HepG2 (cell line): ENCODE results near the gene CACNA1H. TPM values are rescaled to one million over a fixed set of nuclear protein-coding genes. Genes with fewer than 3 reads are reported as not detected.

Experiments used
- AGO1 ChIP-seq: fragments of 200-400 bp; formaldehyde crosslinking; IDR thresholded peaks from 2 replicates; pipeline ENCODE4 v1.6.1; 2017; ENCODE audit warnings: mild to moderate bottlenecking, low read depth, low read length, moderate library complexity; ENCODE audit not compliant: poor library complexity, severe bottlenecking
- AGO2 ChIP-seq: fragments of 200-400 bp; formaldehyde crosslinking; optimal IDR thresholded peaks from 2 replicates; pipeline ENCODE3; 2017; ENCODE audit warnings: mild to moderate bottlenecking, low read depth, low read length, moderate library complexity
- AKAP8 ChIP-seq: sonication (generic); formaldehyde crosslinking; IDR thresholded peaks from 2 replicates; pipeline ENCODE4 v1.5.1; 2020; ENCODE audit warnings: mild to moderate bottlenecking, missing genetic modification reagents
- ARID2 ChIP-seq: sonication (generic); formaldehyde crosslinking; IDR thresholded peaks from 2 replicates; pipeline ENCODE4 v1.8.1; 2022; ENCODE audit warnings: mild to moderate bottlenecking, missing genetic modification reagents, borderline replicate concordance
- CREB1 ChIP-seq, 2 experiments: fragments of 450-650 bp in 1 of 2; IDR thresholded peaks; 2 replicates each; pipeline ENCODE4 v1.6.1; 2016 to 2017; ENCODE audit warnings: control low read depth in 1 of 2, mild to moderate bottlenecking in 1 of 2, missing compliant biosample characterization in 1 of 2, missing genetic modification characterization in 1 of 2
- DR1 ChIP-seq: sonication (generic); formaldehyde crosslinking; IDR thresholded peaks from 2 replicates; pipeline ENCODE4 v1.8.0; 2021; ENCODE audit warnings: mild to moderate bottlenecking, missing genetic modification reagents, inconsistent platforms
- EHMT2 ChIP-seq: fragments of 200-600 bp; sonication (generic); IDR thresholded peaks from 2 replicates; pipeline ENCODE4 v1.7.0; 2017; ENCODE audit warnings: antibody characterized with exemption, low read depth, low read length, borderline replicate concordance
- ETV6 ChIP-seq: sonication (generic); formaldehyde crosslinking; conservative IDR thresholded peaks from 2 replicates; pipeline ENCODE4 v1.4.0; 2020; ENCODE audit warnings: missing genetic modification reagents
- HOXA5 ChIP-seq: sonication (generic); formaldehyde crosslinking; IDR thresholded peaks from 2 replicates; pipeline ENCODE4 v1.4.0; 2020; ENCODE audit warnings: missing genetic modification reagents
- MED13 ChIP-seq: sonication (generic); formaldehyde crosslinking; IDR thresholded peaks from 2 replicates; pipeline ENCODE4 v1.5.0; 2020; ENCODE audit warnings: missing genetic modification reagents
- MIER2 ChIP-seq: IDR thresholded peaks from 2 replicates; pipeline ENCODE4 v1.6.1; 2016; ENCODE audit warnings: missing biosample characterization, missing genetic modification reagents
- PAF1 ChIP-seq: IDR thresholded peaks from 2 replicates; pipeline ENCODE4 v1.6.1; 2016; ENCODE audit warnings: missing genetic modification reagents, missing compliant biosample characterization
- RFXANK ChIP-seq: IDR thresholded peaks from 2 replicates; pipeline ENCODE4 v1.6.1; 2016
- SNAPC5 ChIP-seq: sonication (generic); formaldehyde crosslinking; IDR thresholded peaks from 2 replicates; pipeline ENCODE4 v1.8.1; 2023; ENCODE audit warnings: mild to moderate bottlenecking, missing genetic modification reagents, borderline replicate concordance
- SRF ChIP-seq: IDR thresholded peaks from 2 replicates; pipeline ENCODE4 v1.6.1; 2011; ENCODE audit warnings: mild to moderate bottlenecking, low read depth, low read length, moderate library complexity
- ZBTB44 ChIP-seq: sonication (generic); formaldehyde crosslinking; IDR thresholded peaks from 2 replicates; pipeline ENCODE4 v1.4.0; 2020; ENCODE audit warnings: missing genetic modification reagents
- ZNF232 ChIP-seq: sonication (generic); formaldehyde crosslinking; IDR thresholded peaks from 2 replicates; pipeline ENCODE4 v1.4.0; 2020; ENCODE audit warnings: missing genetic modification reagents, borderline replicate concordance
- ZNF317 ChIP-seq: sonication (generic); formaldehyde crosslinking; IDR thresholded peaks from 2 replicates; pipeline ENCODE4 v1.5.0; 2020; ENCODE audit warnings: mild to moderate bottlenecking, missing genetic modification reagents
- ZNF331 ChIP-seq: sonication (generic); formaldehyde crosslinking; IDR thresholded peaks from 2 replicates; pipeline ENCODE4 v1.4.0; 2020; ENCODE audit warnings: missing genetic modification reagents
- ZNF333 ChIP-seq: sonication (generic); formaldehyde crosslinking; IDR thresholded peaks from 2 replicates; pipeline ENCODE4 v1.4.0; 2020; ENCODE audit warnings: mild to moderate bottlenecking, missing genetic modification reagents, borderline replicate concordance
- ZNF33A ChIP-seq: sonication (generic); formaldehyde crosslinking; IDR thresholded peaks from 2 replicates; pipeline ENCODE4 v1.5.1; 2020; ENCODE audit warnings: missing genetic modification reagents, mild to moderate bottlenecking, moderate library complexity, borderline replicate concordance
- ZNF343 ChIP-seq: sonication (generic); formaldehyde crosslinking; IDR thresholded peaks from 2 replicates; pipeline ENCODE4 v1.4.0; 2020; ENCODE audit warnings: mild to moderate bottlenecking, missing genetic modification reagents
- ZNF552 ChIP-seq: sonication (generic); formaldehyde crosslinking; IDR thresholded peaks from 2 replicates; pipeline ENCODE4 v1.9.0; 2022; ENCODE audit warnings: missing genetic modification reagents, mild to moderate bottlenecking, borderline replicate concordance
- ZNF614 ChIP-seq: IDR thresholded peaks from 2 replicates; pipeline ENCODE4 v1.6.1; 2018; ENCODE audit warnings: missing biosample characterization, missing genetic modification reagents, inconsistent platforms, borderline replicate concordance
- ZNF713 ChIP-seq: sonication (generic); formaldehyde crosslinking; IDR thresholded peaks from 2 replicates; pipeline ENCODE4 v1.4.0; 2020; ENCODE audit warnings: mild to moderate bottlenecking, missing genetic modification reagents
- ZNF724P ChIP-seq: sonication (generic); formaldehyde crosslinking; IDR thresholded peaks from 2 replicates; pipeline ENCODE4 v1.8.0; 2022; ENCODE audit warnings: missing genetic modification reagents, borderline replicate concordance
- ZNF773 ChIP-seq: sonication (generic); formaldehyde crosslinking; IDR thresholded peaks from 2 replicates; pipeline ENCODE4 v1.4.0; 2020; ENCODE audit warnings: missing genetic modification reagents, borderline replicate concordance
- ZSCAN25 ChIP-seq: sonication (generic); formaldehyde crosslinking; IDR thresholded peaks from 2 replicates; pipeline ENCODE4 v1.8.0; 2022; ENCODE audit warnings: mild to moderate bottlenecking, missing genetic modification reagents
- ZSCAN9 ChIP-seq: IDR thresholded peaks from 2 replicates; pipeline ENCODE4 v1.6.1; 2016; ENCODE audit warnings: borderline replicate concordance
- polyA plus RNA-seq, 8 experiments: library from polyadenylated mRNA; depleted of rRNA in 3 of 8; stranded (reverse) in 7 of 8; unstranded in 1 of 8; fragments of >200 nt; fragmentation: Illumina TruSeq in 4 of 8; extraction: Trizol in 4 of 8; gene quantifications; 2 replicates each; pipeline versions ENCODE4 v1.2.1 to v1.2.3, GENCODE V29; 2011 to 2016; ENCODE audit warnings: low read depth in 4 of 8, missing spikeins in 1 of 8, mixed read lengths in 1 of 8; ENCODE audit not compliant: insufficient read depth in 1 of 8
- total RNA-seq, 5 experiments: library from RNA; depleted of rRNA; stranded (reverse); fragments of >200 nt; fragmentation: Illumina TruSeq; extraction: Trizol; gene quantifications; 2 replicates each; pipeline ENCODE4 v1.2.3, GENCODE V29; 2016; ENCODE audit warnings: low read depth in 1 of 5
- TF ChIP-seq, protein P1 (sequence below): sonication (generic); formaldehyde crosslinking; IDR thresholded peaks from 2 replicates; pipeline ENCODE4 v1.9.0; 2022; ENCODE audit warnings: missing genetic modification reagents, mild to moderate bottlenecking, borderline replicate concordance

Gene CACNA1H
- total and polyA plus RNA-seq, 2 of the 13 experiments (the other 11 are each of a cell fraction or from before 2014, with no cell fraction given): 0.40 to 1.8 TPM

DNA sequence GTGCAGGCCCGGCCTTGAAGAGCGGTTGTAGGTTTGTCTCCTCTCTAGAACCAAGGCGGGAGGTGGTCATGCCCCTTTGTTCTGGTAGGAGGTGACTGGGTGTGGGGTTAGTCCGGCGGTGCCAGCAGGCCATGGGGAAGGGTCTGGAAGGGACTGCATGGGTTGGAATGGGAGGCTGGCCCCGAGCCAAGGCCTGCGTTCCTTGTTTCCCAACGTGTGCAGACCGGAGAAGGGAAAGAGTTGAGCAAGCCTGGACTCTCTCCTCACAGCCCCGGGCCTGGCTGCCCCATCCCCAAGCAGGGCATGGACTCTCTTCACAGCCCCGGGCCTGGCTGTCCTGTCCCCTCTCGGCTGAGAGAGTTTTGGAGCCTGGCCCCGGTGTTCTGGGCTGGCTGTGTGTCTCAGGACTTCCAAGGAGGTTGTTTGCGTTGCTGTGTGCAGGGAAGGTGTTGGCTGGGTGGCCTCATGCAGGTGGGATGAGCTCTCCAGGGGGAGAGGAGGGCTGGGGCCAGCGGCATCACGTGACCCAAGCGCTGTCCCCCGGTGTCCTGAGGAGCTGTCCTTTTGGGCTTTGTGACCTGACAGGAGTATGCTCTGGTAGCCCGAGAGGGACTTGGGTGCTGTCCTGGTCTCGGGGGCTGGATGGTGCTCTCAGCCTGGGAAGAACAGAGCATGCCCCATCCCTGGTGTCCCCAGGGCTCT is 2.6 kb downstream of the CACNA1H start (continued):
- TF ChIP-seq CREB1 (IDR thresholded peaks at IDR 0.05): no peak
- TF ChIP-seq CREB1 (CRISPR knock-in tag; IDR thresholded peaks at IDR 0.05): no peak
- TF ChIP-seq ETV6 (CRISPR knock-in tag): no peak
- TF ChIP-seq ZNF773 (CRISPR knock-in tag): no peak
- no peak for TF ChIP-seq SRF
- no peak for TF ChIP-seq ZSCAN9 (CRISPR knock-in tag)
- TF ChIP-seq ARID2 (CRISPR knock-in tag): no peak
- TF ChIP-seq MED13: no peak
- TF ChIP-seq PAF1 (CRISPR knock-in tag): no peak
- no peak for TF ChIP-seq RFXANK
- no peak for TF ChIP-seq ZBTB44
- no peak for TF ChIP-seq ZNF33A
- TF ChIP-seq EHMT2: no peak
- no peak for TF ChIP-seq ZNF552 (CRISPR knock-in tag)
- TF ChIP-seq ZNF614 (CRISPR knock-in tag): no peak
- no peak for TF ChIP-seq ZNF317
- no peak for TF ChIP-seq ZNF724P (CRISPR knock-in tag)
- no peak for TF ChIP-seq AGO1
- TF ChIP-seq ZNF331 (CRISPR knock-in tag): no peak
- TF ChIP-seq HOXA5 (CRISPR knock-in tag): no peak
- TF ChIP-seq, protein P1, sequence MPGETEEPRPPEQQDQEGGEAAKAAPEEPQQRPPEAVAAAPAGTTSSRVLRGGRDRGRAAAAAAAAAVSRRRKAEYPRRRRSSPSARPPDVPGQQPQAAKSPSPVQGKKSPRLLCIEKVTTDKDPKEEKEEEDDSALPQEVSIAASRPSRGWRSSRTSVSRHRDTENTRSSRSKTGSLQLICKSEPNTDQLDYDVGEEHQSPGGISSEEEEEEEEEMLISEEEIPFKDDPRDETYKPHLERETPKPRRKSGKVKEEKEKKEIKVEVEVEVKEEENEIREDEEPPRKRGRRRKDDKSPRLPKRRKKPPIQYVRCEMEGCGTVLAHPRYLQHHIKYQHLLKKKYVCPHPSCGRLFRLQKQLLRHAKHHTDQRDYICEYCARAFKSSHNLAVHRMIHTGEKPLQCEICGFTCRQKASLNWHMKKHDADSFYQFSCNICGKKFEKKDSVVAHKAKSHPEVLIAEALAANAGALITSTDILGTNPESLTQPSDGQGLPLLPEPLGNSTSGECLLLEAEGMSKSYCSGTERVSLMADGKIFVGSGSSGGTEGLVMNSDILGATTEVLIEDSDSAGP (CRISPR knock-in tag): peak; percentile 25; the same call in 1 of the 2 replicates
- no peak for TF ChIP-seq MIER2 (CRISPR knock-in tag)
- no peak for TF ChIP-seq AKAP8
- no peak for TF ChIP-seq ZNF713 (CRISPR knock-in tag)
- no peak for TF ChIP-seq ZSCAN25 (CRISPR knock-in tag)
- TF ChIP-seq ZNF333 (CRISPR knock-in tag): no peak
- no peak for TF ChIP-seq ZNF343 (CRISPR knock-in tag)
- no peak for TF ChIP-seq DR1 (CRISPR knock-in tag)
- peak; percentile 33 for TF ChIP-seq AGO2
- TF ChIP-seq ZNF232 (CRISPR knock-in tag): no peak
- TF ChIP-seq SNAPC5 (CRISPR knock-in tag): no peak
